Brain microvascular endothelial cell (primary cell): ENCODE data around the gene SHC1.
"Not testable (repeated sequence)": the region's sequence is repeated elsewhere in the genome, so short reads cannot be mapped to it uniquely, and the experiment has no call there.

Experiments
- DNase-seq: peaks from one replicate; pipeline ENCODE4 v3.0.0-alpha.2; 2020
- H3K27ac ChIP-seq: fragments of 250-450 bp; sonication (Bioruptor Pico); 2 replicates; pipeline ENCODE4 v1.5.1; 2020; ENCODE audit warnings: mild to moderate bottlenecking, moderate library complexity
- H3K27me3 ChIP-seq: fragments of 250-450 bp; sonication (Bioruptor Pico); replicated peaks from 2 replicates; pipeline ENCODE4 v1.5.1; 2020; ENCODE audit warnings: mild to moderate bottlenecking
- H3K36me3 ChIP-seq: fragments of 250-450 bp; sonication (Bioruptor Pico); replicated peaks from 2 replicates; pipeline ENCODE4 v1.5.1; 2020; ENCODE audit warnings: mild to moderate bottlenecking
- H3K4me3 ChIP-seq: 2 replicates; pipeline ENCODE4 v1.5.1; 2011; ENCODE audit warnings: low read depth, mild to moderate bottlenecking, control low read depth, low read length, moderate library complexity
- CTCF ChIP-seq: IDR thresholded peaks from 2 replicates; pipeline ENCODE4 v1.5.1; 2011; ENCODE audit warnings: low read depth, mild to moderate bottlenecking, moderate library complexity, low read length, control low read depth, inconsistent platforms; ENCODE audit errors: missing control alignments
- in situ Hi-C: cut with HindIII; loops from 2 replicates; pipeline ENCODE4 v1.10.0; 2017; ENCODE audit warnings: low sequenced_read_pairs, low pct_ligation_motif_present

SHC1 gene

GRCh38 chr1:154987326-154987725 lies 16.8 kb upstream of the SHC1 start:
- no peak for DNase-seq
- H3K27ac ChIP-seq: no peak overlapping the region
- H3K4me3 ChIP-seq: no peak overlapping the region
- in situ Hi-C loops: no loop called here
- TF ChIP-seq CTCF: no peak
- H3K27me3 ChIP-seq: no peaks in the 10 kb centered on the region
- peaks cover 27% of the 10 kb centered on the region for H3K36me3 ChIP-seq

GRCh38 chr1:154986736-154987135 lies 16.2 kb upstream of the SHC1 start:
- H3K4me3 ChIP-seq, H3K27ac ChIP-seq, H3K27me3 ChIP-seq, DNase-seq, in situ Hi-C loops: not testable (repeated sequence)
- peaks cover 27% of the 10 kb centered on the region for H3K36me3 ChIP-seq

GRCh38 chr1:154983776-154984466 lies 13.4 kb upstream of the SHC1 start:
- DNase-seq: no peak
- in situ Hi-C loops: no loop called here
- Histone ChIP-seq H3K27ac (no peak overlapping the region), H3K36me3 (peaks cover 17% of the 10 kb centered on the region), H3K27me3 (no peaks in the 10 kb centered on the region), H3K4me3 (peak overlapping the region; percentile 94)
- TF ChIP-seq CTCF: no peak

- peak within 1 kb of the TSS; percentile 94 for H3K4me3 ChIP-seq
- in situ Hi-C loops: no loop called here
- DNase-seq: peak; percentile 100
- no peak within 1 kb of the TSS for H3K27ac ChIP-seq
- TF ChIP-seq CTCF: no peak
- H3K36me3 ChIP-seq: peaks cover 9% of the 10 kb centered on the region
- no peaks in the 10 kb centered on the region for H3K27me3 ChIP-seq
These were observed 12.5 kb upstream of the SHC1 start, which contains the start of gene FLAD1 for GRCh38 chr1:154982897-154983648. Gene FLAD1, plus strand, starts transcription at chr1:154983344. Its CDS starts 351 bp downstream, at chr1:154983695.

- DNase-seq: no peak
These were observed 11.8 kb upstream of the SHC1 start for GRCh38 chr1:154982341-154982740.

More at GRCh38 chr1:154982341-154982740, 11.8 kb upstream of the SHC1 start:
- Histone ChIP-seq H3K4me3 (peak overlapping the region; percentile 42), H3K36me3 (peaks cover 1% of the 10 kb centered on the region), H3K27me3 (no peaks in the 10 kb centered on the region), H3K27ac (no peak overlapping the region)
- in situ Hi-C loops: no loop called here
- TF ChIP-seq CTCF: no peak
